Measurements from ENCODE around the gene CDK8. TPM values are rescaled to one million over a fixed set of nuclear protein-coding genes. Genes with fewer than 3 reads are reported as not detected.

The CDK8 gene
- total and polyA plus RNA-seq, 9 of the 15 experiments (the other 6 are each of a cell fraction or from before 2014, with no cell fraction given) = 11.3 to 33.7 (median 20.3) TPM

DNA sequence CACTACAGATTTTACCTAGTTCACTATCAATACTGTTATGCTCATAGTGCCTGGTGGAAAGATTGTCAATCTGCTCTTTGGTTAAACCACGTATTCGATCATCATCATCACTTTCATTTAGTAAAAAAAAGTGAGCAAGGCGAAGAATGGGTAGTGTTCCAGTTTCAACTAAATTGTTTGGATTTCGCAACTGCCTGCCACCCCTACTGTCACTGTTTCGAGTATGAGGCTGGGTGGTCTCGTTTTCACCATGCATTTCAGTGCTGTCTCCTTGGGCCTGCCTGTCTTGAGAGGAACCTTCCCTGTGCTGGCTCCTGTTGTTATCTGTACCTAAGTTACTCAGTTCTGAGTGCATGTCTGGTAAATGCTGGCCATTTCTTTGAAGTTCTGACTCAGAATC, 39.9 kb upstream of the CDK8 start:
- H3K27me3 ChIP-seq (ENCODE audit: control insufficient read depth in 2 of 2, insufficient read depth in 2 of 2, low read length in 2 of 2) = no peaks in the 10 kb centered on the region
- TF ChIP-seq, protein P1, sequence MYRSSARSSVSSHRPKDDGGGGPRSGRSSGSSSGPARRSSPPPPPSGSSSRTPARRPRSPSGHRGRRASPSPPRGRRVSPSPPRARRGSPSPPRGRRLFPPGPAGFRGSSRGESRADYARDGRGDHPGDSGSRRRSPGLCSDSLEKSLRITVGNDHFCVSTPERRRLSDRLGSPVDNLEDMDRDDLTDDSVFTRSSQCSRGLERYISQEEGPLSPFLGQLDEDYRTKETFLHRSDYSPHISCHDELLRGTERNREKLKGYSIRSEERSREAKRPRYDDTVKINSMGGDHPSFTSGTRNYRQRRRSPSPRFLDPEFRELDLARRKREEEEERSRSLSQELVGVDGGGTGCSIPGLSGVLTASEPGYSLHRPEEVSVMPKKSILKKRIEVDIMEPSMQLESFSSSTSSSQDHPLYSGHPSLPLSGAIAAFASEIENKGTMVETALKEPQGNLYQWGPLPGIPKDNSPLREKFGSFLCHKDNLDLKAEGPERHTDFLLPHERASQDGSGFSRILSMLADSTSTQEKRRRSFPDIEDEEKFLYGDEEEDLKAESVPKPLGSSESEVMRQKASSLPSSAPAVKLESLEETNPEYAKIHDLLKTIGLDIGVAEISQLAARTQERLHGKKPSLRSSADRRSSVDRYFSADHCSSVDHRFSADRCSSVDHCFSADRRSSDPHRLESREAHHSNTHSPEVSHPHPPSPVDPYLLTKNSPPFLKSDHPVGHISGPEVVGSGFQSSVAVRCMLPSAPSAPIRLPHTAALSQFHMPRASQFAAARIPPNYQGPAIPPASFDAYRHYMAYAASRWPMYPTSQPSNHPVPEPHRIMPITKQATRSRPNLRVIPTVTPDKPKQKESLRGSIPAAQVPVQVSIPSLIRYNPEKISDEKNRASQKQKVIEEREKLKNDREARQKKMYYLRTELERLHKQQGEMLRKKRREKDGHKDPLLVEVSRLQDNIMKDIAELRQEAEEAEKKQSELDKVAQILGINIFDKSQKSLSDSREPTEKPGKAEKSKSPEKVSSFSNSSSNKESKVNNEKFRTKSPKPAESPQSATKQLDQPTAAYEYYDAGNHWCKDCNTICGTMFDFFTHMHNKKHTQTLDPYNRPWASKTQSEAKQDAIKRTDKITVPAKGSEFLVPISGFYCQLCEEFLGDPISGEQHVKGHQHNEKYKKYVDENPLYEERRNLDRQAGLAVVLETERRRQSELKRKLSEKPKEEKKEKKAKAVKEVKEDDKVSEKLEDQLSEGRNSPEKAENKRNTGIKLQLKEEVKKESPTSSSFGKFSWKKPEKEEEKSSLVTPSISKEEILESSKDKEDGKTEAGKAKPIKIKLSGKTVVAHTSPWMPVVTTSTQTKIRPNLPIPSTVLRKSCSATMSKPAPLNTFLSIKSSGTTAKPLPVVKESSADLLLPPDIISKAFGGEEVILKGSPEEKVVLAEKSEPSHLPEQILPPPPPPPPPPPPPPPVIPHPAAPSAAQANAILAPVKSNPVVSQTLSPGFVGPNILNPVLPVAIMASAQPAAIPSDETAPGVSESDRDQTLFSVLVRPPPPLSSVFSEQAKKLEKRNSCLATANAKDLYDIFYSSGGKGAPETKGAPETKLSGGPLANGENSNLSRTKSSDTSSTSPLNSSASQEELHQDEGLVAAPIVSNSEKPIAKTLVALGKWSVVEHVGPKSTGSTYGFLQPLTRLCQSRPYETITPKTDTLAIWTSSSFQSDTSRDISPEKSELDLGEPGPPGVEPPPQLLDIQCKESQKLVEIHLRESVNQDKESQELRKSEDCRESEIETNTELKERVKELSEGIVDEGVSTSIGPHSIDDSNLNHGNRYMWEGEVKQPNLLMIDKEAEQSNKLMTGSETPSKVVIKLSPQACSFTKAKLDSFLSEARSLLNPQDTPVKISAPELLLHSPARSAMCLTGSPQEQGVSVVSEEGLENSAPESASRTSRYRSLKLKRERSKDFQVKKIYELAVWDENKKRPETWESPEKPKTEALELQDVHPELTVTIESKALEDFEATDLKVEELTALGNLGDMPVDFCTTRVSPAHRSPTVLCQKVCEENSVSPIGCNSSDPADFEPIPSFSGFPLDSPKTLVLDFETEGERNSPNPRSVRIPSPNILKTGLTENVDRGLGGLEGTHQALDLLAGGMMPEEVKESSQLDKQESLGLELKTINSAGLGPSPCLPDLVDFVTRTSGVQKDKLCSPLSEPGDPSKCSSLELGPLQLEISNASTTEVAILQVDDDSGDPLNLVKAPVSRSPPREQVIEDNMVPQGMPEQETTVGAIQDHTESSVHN (IDR thresholded peaks at IDR 0.05; ENCODE audit: borderline replicate concordance in 1 of 2, low read depth in 1 of 2) = no peak
- TF ChIP-seq CEBPB (tag; IDR thresholded peaks at IDR 0.05) = peak; percentile 34; the same call in 1 of the 2 replicates
- TF ChIP-seq NCOA6 (IDR thresholded peaks at IDR 0.05) = no peak
- no peaks in the 10 kb centered on the region for H3K9me1 ChIP-seq (ENCODE audit: control insufficient read depth, insufficient read depth, low read length)
- ATAC-seq = no peak
- H4K20me1 ChIP-seq (replicated peaks; ENCODE audit: control insufficient read depth, insufficient read depth, low read length) = no peaks in the 10 kb centered on the region
- no peak for FAIRE-seq
- DNase-seq (ENCODE audit: extremely low read depth in 1 of 4, low spot score in 3 of 4) = no peak
- 95% methylated on average over 6 of the region's 6 CpGs for WGBS (ENCODE audit: insufficient coverage, low coverage, missing lambda C conversion rate)
- H3K4me3 ChIP-seq = no peak overlapping the region
- no peak overlapping the region for H3K27ac ChIP-seq (ENCODE audit: extremely low read depth, low read depth, low read length)
- H3K9me3 ChIP-seq (replicated peaks; ENCODE audit: control insufficient read depth, insufficient read depth, low read depth, low read length) = no peaks in the 10 kb centered on the region
- in situ Hi-C loops (cut with MboI) (no loop called here), intact Hi-C loops (cut with micrococcal nuclease) (no loop called here)
- no peaks in the 10 kb centered on the region for H3K79me2 ChIP-seq (ENCODE audit: control insufficient read depth, insufficient read depth, low read length)
- POLR2A ChIA-PET = interaction anchor here (0.8 kb wide), 1 partner anchor 13 kb away, joined by 3 read pairs; no protein-coding TSS in a partner anchor
- H3K4me1 ChIP-seq (replicated peaks in 1 of 2; ENCODE audit: control insufficient read depth in 2 of 2, insufficient read depth in 2 of 2, low read length in 2 of 2) = no peaks in the 10 kb centered on the region
- peaks cover 77% of the 10 kb centered on the region for H3K36me3 ChIP-seq (ENCODE audit: control insufficient read depth, insufficient read depth, low read length)
- H2AFZ ChIP-seq (ENCODE audit: low read depth, low read length) = no peak overlapping the region
- BruUV-seq (replicated peaks) = no TSS peak
- H3K4me2 ChIP-seq (ENCODE audit: insufficient read depth, low read length) = no peak overlapping the region
- CTCF ChIA-PET (ENCODE audit: low intra/inter-chr PET ratio) = no interaction called here
- H3K9ac ChIP-seq (ENCODE audit: insufficient read depth in 1 of 2, low read depth in 2 of 2, low read length in 2 of 2) = no peak overlapping the region

All from K562 (cell line).